ENCODE data around the gene OR1G1.
"Not testable (repeated sequence)": the region's sequence is repeated elsewhere in the genome, so short reads cannot be mapped to it uniquely, and the experiment has no call there.

OR1G1 gene

DNA sequence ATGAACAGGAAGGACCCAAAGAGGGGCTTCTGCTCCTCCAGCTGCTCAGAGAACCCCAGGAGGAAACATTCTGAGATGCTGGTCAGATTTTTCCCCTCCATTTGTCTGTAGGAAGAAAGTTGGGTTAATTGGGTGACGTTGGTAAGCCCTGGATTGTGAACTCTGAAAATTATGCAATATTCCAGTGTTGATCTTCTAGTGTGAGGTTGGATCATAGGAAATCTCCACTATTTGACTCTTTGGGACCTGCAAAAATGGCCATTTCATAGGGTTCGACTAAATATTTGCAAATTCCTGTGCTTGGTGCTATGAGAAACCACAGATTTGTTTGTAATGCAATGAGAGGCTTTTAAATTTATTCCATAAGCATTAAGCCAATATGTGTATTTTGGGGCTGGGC is at the start of gene OR1G1:
Gene OR1G1 (minus strand): TSS at position 101 of the 400 bp plus-strand sequence. CDS start 0 bp downstream, at position 101.
- H3K36me3 ChIP-seq (ENCODE audit: insufficient read depth) = no peaks in the 10 kb centered on the region
- no peaks in the 10 kb centered on the region for H3K4me1 ChIP-seq (ENCODE audit: low read depth, poor library complexity, severe bottlenecking)
- TF ChIP-seq, protein P1, sequence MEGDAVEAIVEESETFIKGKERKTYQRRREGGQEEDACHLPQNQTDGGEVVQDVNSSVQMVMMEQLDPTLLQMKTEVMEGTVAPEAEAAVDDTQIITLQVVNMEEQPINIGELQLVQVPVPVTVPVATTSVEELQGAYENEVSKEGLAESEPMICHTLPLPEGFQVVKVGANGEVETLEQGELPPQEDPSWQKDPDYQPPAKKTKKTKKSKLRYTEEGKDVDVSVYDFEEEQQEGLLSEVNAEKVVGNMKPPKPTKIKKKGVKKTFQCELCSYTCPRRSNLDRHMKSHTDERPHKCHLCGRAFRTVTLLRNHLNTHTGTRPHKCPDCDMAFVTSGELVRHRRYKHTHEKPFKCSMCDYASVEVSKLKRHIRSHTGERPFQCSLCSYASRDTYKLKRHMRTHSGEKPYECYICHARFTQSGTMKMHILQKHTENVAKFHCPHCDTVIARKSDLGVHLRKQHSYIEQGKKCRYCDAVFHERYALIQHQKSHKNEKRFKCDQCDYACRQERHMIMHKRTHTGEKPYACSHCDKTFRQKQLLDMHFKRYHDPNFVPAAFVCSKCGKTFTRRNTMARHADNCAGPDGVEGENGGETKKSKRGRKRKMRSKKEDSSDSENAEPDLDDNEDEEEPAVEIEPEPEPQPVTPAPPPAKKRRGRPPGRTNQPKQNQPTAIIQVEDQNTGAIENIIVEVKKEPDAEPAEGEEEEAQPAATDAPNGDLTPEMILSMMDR (conservative IDR thresholded peaks at IDR 0.05; ENCODE audit: low read depth, low read length) = no peak
- H4K20me1 ChIP-seq (ENCODE audit: insufficient read depth) = no peaks in the 10 kb centered on the region
- H3K9ac ChIP-seq = no peak within 1 kb of the TSS
- H2AFZ ChIP-seq (ENCODE audit: low read depth) = no peak within 1 kb of the TSS
- no peak within 1 kb of the TSS for H3K4me2 ChIP-seq
- H3K4me3 ChIP-seq (IDR thresholded peaks at IDR 0.05; ENCODE audit: insufficient read depth, low read depth, low read length) = no peak within 1 kb of the TSS
- H3K27me3 ChIP-seq (ENCODE audit: insufficient read depth, low read depth) = no peaks in the 10 kb centered on the region
- no peaks in the 10 kb centered on the region for H3K79me2 ChIP-seq (ENCODE audit: insufficient read depth, low read depth)
- no peak within 1 kb of the TSS for H3K27ac ChIP-seq

DNA sequence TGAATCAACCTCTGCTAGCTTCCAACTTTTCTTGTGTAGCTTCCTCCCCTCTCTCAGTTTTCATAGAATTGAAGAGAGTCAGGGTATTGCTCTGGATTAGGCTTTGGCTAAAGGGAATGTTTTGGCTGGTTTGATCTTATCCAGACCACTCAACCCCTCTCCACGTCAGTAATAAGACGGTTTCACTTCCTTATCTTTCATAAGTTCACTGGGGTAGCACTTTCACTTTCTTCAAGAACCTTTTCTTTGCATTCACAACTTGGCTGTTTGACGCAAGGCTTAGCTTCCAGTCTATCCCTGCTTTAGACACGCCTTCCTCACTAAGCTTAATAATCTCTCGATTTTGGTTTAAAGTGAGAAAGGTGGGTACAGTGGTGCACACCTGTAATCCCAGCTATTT is 40.2 kb upstream of the OR1G1 start:
- no peaks in the 10 kb centered on the region for H3K36me3 ChIP-seq (ENCODE audit: insufficient read depth)
- no peaks in the 10 kb centered on the region for H3K79me2 ChIP-seq (ENCODE audit: insufficient read depth, low read depth)
- H4K20me1 ChIP-seq (ENCODE audit: insufficient read depth) = no peaks in the 10 kb centered on the region
- no peak overlapping the region for H3K4me3 ChIP-seq (IDR thresholded peaks at IDR 0.05; ENCODE audit: insufficient read depth, low read depth, low read length)
- H3K27me3 ChIP-seq (ENCODE audit: insufficient read depth, low read depth) = no peaks in the 10 kb centered on the region
- no peak overlapping the region for H3K27ac ChIP-seq
- no peak overlapping the region for H3K4me2 ChIP-seq
- no peak overlapping the region for H2AFZ ChIP-seq (ENCODE audit: low read depth)
- TF ChIP-seq, protein P1 (conservative IDR thresholded peaks at IDR 0.05; ENCODE audit: low read depth, low read length) = no peak
- H3K9ac ChIP-seq = no peak overlapping the region
- H3K4me1 ChIP-seq (ENCODE audit: low read depth, poor library complexity, severe bottlenecking) = no peaks in the 10 kb centered on the region

DNA sequence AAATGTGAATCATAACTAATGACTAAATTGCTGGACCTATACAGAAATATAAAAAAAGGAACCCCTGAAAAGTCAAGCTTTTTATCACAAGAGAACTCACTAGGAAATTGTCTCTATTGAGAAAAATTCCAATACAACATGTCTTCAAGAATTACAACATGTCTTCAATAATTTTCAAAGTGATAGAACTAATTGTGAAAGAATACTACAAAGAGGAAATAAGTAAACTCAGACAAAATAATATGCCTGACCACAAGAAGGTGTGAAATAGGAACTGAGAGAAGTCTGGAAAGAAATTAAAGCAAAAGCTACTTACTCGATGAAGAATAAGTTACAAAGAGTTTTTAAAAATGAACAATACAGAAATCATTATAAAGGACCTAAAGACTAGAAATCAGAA is 29.9 kb upstream of the OR1G1 start:
- no peak overlapping the region for H3K4me3 ChIP-seq (IDR thresholded peaks at IDR 0.05; ENCODE audit: insufficient read depth, low read depth, low read length)
- no peak overlapping the region for H3K27ac ChIP-seq
- H3K4me1 ChIP-seq (ENCODE audit: low read depth, poor library complexity, severe bottlenecking) = no peaks in the 10 kb centered on the region
- H3K79me2 ChIP-seq (ENCODE audit: insufficient read depth, low read depth) = no peaks in the 10 kb centered on the region
- H4K20me1 ChIP-seq (ENCODE audit: insufficient read depth) = no peaks in the 10 kb centered on the region
- no peak overlapping the region for H3K9ac ChIP-seq
- TF ChIP-seq, protein P1 (conservative IDR thresholded peaks at IDR 0.05; ENCODE audit: low read depth, low read length) = no peak
- no peak overlapping the region for H2AFZ ChIP-seq (ENCODE audit: low read depth)
- H3K36me3 ChIP-seq (ENCODE audit: insufficient read depth) = no peaks in the 10 kb centered on the region
- no peak overlapping the region for H3K4me2 ChIP-seq
- no peaks in the 10 kb centered on the region for H3K27me3 ChIP-seq (ENCODE audit: insufficient read depth, low read depth)

DNA sequence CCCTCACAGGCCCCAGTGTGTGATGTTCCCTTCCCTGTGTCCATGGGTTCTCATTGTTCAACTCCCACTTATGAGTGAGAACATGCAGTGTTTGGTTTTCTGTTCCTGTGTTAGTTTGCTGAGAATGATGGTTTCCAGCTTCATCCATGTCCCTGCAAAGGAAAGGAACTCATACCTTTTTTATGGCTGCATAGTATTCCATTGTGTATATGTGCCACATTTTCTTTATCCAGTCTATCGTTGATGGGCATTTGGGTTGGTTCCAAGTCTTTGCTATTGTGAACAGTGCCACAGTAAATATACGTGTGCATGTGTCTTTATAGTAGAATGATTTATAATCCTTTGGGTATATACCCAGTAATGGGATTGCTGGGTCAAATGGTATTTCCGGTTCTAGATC is 10.1 kb upstream of the OR1G1 start:
- not testable (repeated sequence) for H4K20me1 ChIP-seq (ENCODE audit: insufficient read depth); H3K9ac ChIP-seq; H3K36me3 ChIP-seq (ENCODE audit: insufficient read depth); H3K4me2 ChIP-seq; H3K4me1 ChIP-seq (ENCODE audit: low read depth, poor library complexity, severe bottlenecking); H3K27me3 ChIP-seq (ENCODE audit: insufficient read depth, low read depth); H3K4me3 ChIP-seq (IDR thresholded peaks at IDR 0.05; ENCODE audit: insufficient read depth, low read depth, low read length); H3K79me2 ChIP-seq (ENCODE audit: insufficient read depth, low read depth); H2AFZ ChIP-seq (ENCODE audit: low read depth); H3K27ac ChIP-seq

DNA sequence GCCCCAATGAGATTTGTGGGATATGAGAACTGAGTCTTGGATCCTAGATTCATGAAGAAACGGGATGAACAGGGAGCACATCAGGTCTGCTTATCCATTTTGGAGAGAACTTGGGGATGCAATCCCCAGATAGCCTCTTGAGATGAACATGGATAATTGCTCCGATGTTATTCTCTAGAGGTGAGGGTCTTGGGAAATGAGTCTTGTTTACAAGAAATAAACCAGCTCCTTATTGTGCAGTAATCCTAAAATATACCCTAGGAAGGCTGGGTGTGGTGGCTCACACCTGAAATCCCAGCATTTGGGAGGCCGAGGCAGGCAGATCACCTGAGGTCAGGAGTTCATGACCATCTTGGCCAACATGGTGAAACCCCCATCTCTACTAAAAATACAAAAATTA is 23.0 kb downstream of the OR1G1 start, which contains the start of gene OR1D2:
Gene OR1D2 (minus strand): TSS at position 101 of the 400 bp plus-strand sequence. CDS start 11,426 bp downstream, outside the sequence.
- Histone ChIP-seq H3K9ac (no peak within 1 kb of the TSS), H4K20me1 (ENCODE audit: insufficient read depth) (no peaks in the 10 kb centered on the region), H2AFZ (ENCODE audit: low read depth) (no peak within 1 kb of the TSS), H3K27me3 (ENCODE audit: insufficient read depth, low read depth) (no peaks in the 10 kb centered on the region), H3K4me2 (no peak within 1 kb of the TSS), H3K27ac (no peak within 1 kb of the TSS), H3K4me3 (IDR thresholded peaks at IDR 0.05; ENCODE audit: insufficient read depth, low read depth, low read length) (no peak within 1 kb of the TSS), H3K4me1 (ENCODE audit: low read depth, poor library complexity, severe bottlenecking) (no peaks in the 10 kb centered on the region), H3K79me2 (ENCODE audit: insufficient read depth, low read depth) (no peaks in the 10 kb centered on the region), H3K36me3 (ENCODE audit: insufficient read depth) (no peaks in the 10 kb centered on the region)
- TF ChIP-seq, protein P1 (conservative IDR thresholded peaks at IDR 0.05; ENCODE audit: low read depth, low read length) = no peak

Data from KMS-11 (cell line).